Gastrocnemius medialis (tissue), 4 donors: ENCODE results near the gene NFASC. TPM values are rescaled to one million over a fixed set of nuclear protein-coding genes. Genes with fewer than 3 reads are reported as not detected.

Experiments
- ATAC-seq, 2 donors: fragments of 150-250 bp; one replicate each; pipeline ENCODE4 v1.9.1; 2016
- DNase-seq, 2 donors: peaks; one replicate each; pipeline ENCODE4 v3.0.0-alpha.2; 2019
- H3K27ac ChIP-seq, 4 donors: fragments of 200-600 bp; sonication (generic); 1 replicate in 1 of 4; 2 replicates in 3 of 4; pipeline ENCODE4 v1.5.1; 2016 to 2018; ENCODE audit warnings: mild to moderate bottlenecking in 2 of 4, moderate library complexity in 1 of 4
- H3K27me3 ChIP-seq, 3 donors: fragments of 200-600 bp; sonication (generic) in 2 of 3; 1 replicate in 1 of 3; 2 replicates in 2 of 3; pipeline versions ENCODE4 v1.5.1 to v1.6.0; 2016 to 2019; ENCODE audit warnings: mild to moderate bottlenecking in 1 of 3, moderate library complexity in 1 of 3
- H3K36me3 ChIP-seq, 2 donors: fragments of 200-600 bp; sonication (generic) in 1 of 2; one replicate each; pipeline ENCODE4 v1.5.1; 2017 to 2018
- H3K4me1 ChIP-seq, 2 donors: fragments of 200-600 bp; sonication (generic) in 1 of 2; one replicate each; pipeline ENCODE4 v1.5.1; 2016 to 2017; ENCODE audit warnings: mild to moderate bottlenecking in 2 of 2
- H3K4me3 ChIP-seq, 4 donors: fragments of 200-600 bp; sonication (generic) in 3 of 4; 1 replicate in 1 of 4; 2 replicates in 3 of 4; pipeline ENCODE4 v1.5.1; 2016 to 2019; ENCODE audit warnings: mild to moderate bottlenecking in 2 of 4
- H3K9me3 ChIP-seq, 3 donors: fragments of 200-600 bp; sonication (generic) in 2 of 3; 1 replicate in 1 of 3; 2 replicates in 2 of 3; pipeline ENCODE4 v1.5.1; 2016 to 2019
- POLR2A ChIP-seq, 2 donors: fragments of 450-650 bp; IDR thresholded peaks; one replicate each; pipeline ENCODE4 v1.6.1; 2017; ENCODE audit warnings: antibody characterized with exemption in 2 of 2, mild to moderate bottlenecking in 2 of 2, moderate library complexity in 2 of 2
- in situ Hi-C, 4 donors: fragments of 200-750 bp; cut with MboI; loops; one replicate each; pipeline versions ENCODE4 v1.15.0 to v1.8.0; 2017; ENCODE audit warnings: low sequenced_read_pairs in 4 of 4
- intact Hi-C: fragments of 100-400 bp; cut with DNase I; formaldehyde crosslinking; loops from one replicate; pipeline ENCODE4 v1.15.1; 2023; ENCODE audit warnings: low total_unique reads
- total RNA-seq, 4 donors: library from RNA; depleted of rRNA; stranded (reverse); fragments of >200 nt; gene quantifications; one replicate each; pipeline versions ENCODE4 v1.1.0 to v1.2.3, GENCODE V29; 2016
- TF ChIP-seq, protein P1 (sequence below), 5 experiments: fragments of 450-650 bp in 3 of 5; fragments of 200-600 bp in 2 of 5; sonication (generic) in 2 of 5; IDR thresholded peaks in 4 of 5; conservative IDR thresholded peaks in 1 of 5; 1 replicate in 4 of 5; 2 replicates in 1 of 5; pipeline ENCODE4 v1.5.1; 2016 to 2019; ENCODE audit warnings: antibody characterized with exemption in 5 of 5, mild to moderate bottlenecking in 3 of 5, moderate library complexity in 3 of 5

Gene NFASC
- total RNA-seq, 4 donors from 2014 or later, result 0.75 to 4.7 (median 2.4) TPM

DNA sequence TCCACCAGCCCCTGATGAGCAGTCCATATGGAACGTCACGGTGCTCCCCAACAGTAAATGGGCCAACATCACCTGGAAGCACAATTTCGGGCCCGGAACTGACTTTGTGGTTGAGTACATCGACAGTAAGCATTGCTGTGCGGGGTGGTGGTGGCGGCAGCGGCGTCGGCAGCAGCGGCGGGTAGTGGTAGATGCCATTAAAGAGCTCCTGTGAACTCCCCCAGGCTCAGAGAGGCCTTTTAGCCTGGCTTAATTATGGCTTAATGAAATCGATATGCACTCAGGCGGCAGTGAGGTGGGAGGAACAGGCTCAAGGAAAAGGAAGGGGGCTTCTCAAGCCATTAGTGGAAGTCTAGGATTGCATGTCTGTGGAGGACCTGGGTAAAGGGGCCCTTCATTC, 130.5 kb downstream of the NFASC start:
- H3K4me1 ChIP-seq, result no peaks in the 10 kb centered on the region
- H3K4me3 ChIP-seq, result no peak overlapping the region
- H3K27ac ChIP-seq, result no peak overlapping the region
- TF ChIP-seq, protein P1, sequence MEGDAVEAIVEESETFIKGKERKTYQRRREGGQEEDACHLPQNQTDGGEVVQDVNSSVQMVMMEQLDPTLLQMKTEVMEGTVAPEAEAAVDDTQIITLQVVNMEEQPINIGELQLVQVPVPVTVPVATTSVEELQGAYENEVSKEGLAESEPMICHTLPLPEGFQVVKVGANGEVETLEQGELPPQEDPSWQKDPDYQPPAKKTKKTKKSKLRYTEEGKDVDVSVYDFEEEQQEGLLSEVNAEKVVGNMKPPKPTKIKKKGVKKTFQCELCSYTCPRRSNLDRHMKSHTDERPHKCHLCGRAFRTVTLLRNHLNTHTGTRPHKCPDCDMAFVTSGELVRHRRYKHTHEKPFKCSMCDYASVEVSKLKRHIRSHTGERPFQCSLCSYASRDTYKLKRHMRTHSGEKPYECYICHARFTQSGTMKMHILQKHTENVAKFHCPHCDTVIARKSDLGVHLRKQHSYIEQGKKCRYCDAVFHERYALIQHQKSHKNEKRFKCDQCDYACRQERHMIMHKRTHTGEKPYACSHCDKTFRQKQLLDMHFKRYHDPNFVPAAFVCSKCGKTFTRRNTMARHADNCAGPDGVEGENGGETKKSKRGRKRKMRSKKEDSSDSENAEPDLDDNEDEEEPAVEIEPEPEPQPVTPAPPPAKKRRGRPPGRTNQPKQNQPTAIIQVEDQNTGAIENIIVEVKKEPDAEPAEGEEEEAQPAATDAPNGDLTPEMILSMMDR (IDR thresholded peaks at IDR 0.05 in 4 of 5, conservative IDR thresholded peaks at IDR 0.05 in 1 of 5), result no peak
- no peak for TF ChIP-seq POLR2A (IDR thresholded peaks at IDR 0.05)
- intact Hi-C loops, result no loop called here
- DNase-seq, result no peak
- H3K9me3 ChIP-seq, result no peaks in the 10 kb centered on the region
- no peak for ATAC-seq
- in situ Hi-C loops, result no loop called here
- no peaks in the 10 kb centered on the region for H3K27me3 ChIP-seq
- H3K36me3 ChIP-seq, result no peaks in the 10 kb centered on the region

DNA sequence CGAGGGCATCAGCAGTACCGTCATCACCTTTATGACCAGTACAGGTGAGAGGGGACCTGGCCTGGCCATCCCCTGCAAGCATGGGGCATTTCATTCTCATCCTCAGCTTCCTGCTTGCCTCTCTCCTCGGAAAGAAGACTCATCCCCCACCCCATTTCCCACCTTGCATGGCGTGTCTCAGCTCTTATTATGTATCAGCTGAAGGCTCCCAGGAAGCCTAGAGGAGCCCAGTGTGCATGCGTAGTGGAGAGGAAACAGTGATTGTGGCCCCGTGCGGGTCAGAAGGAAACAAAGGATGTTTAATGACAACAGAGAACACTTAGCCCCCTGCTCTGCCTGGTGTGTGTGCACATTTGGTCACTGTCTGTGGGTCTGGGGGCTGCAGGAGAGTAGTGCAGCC, 132.0 kb downstream of the NFASC start:
- TF ChIP-seq, protein P1 (IDR thresholded peaks at IDR 0.05 in 4 of 5, conservative IDR thresholded peaks at IDR 0.05 in 1 of 5), result no peak
- no peak for TF ChIP-seq POLR2A (IDR thresholded peaks at IDR 0.05)
- no peak for DNase-seq
- Histone ChIP-seq H3K9me3 (no peaks in the 10 kb centered on the region), H3K36me3 (no peaks in the 10 kb centered on the region), H3K27ac (no peak overlapping the region), H3K4me3 (no peak overlapping the region), H3K4me1 (no peaks in the 10 kb centered on the region), H3K27me3 (no peaks in the 10 kb centered on the region)
- in situ Hi-C loops (no loop called here), intact Hi-C loops (no loop called here)
- no peak for ATAC-seq

DNA sequence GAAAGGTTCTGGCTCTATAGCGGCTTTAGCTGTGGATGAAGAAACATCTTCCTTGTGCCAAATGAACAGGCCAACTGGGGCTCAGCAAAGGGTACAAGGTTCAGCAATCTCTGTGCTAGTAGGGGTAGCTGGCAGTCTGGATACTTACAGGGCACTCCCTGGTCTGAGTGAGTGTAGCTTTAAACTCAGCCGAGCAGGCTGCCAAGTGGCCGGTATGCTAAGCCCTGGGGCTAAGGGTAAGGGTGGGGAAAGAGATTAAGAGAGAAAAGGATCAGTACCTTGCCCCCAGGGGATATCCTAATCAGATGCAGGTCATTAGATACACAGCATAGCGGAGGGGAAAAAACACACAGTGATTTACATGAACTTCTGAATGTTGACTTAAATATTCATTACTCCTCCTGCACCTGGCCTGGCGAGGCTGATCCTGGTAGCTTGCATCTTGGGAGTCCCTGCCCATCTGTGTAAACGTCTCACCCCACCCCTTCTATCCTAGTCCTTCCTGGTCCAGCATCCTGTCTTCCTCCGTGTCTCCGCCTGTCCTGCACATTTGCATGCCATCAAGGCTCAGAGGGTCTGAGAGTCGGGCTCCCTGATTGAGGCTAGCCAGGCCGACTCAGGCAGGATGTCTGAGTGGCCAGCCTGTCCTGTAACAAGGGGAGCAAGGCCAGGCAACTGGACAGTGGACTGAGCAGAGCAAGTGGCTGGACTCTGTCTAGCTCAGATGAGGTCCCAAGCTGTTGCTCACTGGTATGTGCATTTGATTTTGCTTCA, 132.9 kb downstream of the NFASC start:
- H3K9me3 ChIP-seq, result no peaks in the 10 kb centered on the region
- DNase-seq (no peak), ATAC-seq (no peak)
- no peaks in the 10 kb centered on the region for H3K36me3 ChIP-seq
- in situ Hi-C loops, result no loop called here
- H3K27me3 ChIP-seq, result no peaks in the 10 kb centered on the region
- TF ChIP-seq POLR2A (IDR thresholded peaks at IDR 0.05), result no peak
- TF ChIP-seq, protein P1 (IDR thresholded peaks at IDR 0.05 in 4 of 5, conservative IDR thresholded peaks at IDR 0.05 in 1 of 5), result no peak
- H3K4me3 ChIP-seq, result no peak overlapping the region
- intact Hi-C loops, result no loop called here
- H3K4me1 ChIP-seq, result no peaks in the 10 kb centered on the region
- no peak overlapping the region for H3K27ac ChIP-seq

DNA sequence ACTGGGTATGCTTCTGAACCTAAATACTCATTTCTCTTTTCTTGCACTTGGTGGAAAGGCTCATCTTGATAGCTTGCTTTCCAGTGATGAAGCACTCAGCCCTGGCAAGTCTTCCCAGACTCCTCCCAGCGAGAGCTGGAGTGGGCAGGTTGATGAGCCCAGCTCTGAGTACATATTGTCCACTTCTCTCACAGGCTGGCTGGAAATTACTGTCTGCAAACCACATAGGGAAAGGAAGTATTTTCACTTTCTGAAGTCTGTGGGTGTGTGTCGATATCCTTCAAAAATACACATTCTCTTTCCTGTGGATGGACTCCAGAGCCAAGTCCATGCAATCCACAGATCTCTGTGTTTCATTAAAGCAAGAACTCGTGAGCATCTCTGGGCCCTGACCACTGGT, 133.7 kb downstream of the NFASC start:
- Histone ChIP-seq H3K4me1 (no peaks in the 10 kb centered on the region), H3K27ac (no peak overlapping the region), H3K9me3 (no peaks in the 10 kb centered on the region), H3K27me3 (no peaks in the 10 kb centered on the region), H3K36me3 (no peaks in the 10 kb centered on the region), H3K4me3 (no peak overlapping the region)
- intact Hi-C loops, result no loop called here
- DNase-seq (no peak), ATAC-seq (no peak)
- in situ Hi-C loops, result no loop called here
- no peak for TF ChIP-seq POLR2A (IDR thresholded peaks at IDR 0.05)
- TF ChIP-seq, protein P1 (IDR thresholded peaks at IDR 0.05 in 4 of 5, conservative IDR thresholded peaks at IDR 0.05 in 1 of 5), result no peak

DNA sequence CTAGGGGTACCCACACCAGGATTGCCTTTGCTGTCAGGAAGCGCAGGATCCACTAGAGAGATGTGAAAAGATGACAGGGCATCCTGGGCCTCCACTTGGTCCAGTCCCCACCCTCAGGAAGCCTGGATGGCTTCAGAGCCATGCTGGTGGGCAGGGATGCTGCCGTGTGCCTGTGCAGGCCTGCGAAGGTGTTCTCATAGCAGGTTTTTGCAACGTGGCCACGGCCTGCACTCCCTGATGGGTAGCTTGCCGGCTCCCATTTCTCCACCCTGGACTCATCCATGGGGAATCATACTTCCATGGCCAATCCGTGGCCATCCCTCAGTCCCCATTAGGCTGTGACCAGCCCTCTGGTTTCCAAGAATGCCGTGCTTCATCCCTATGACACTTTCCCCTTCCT, 138.2 kb downstream of the NFASC start:
- no peak for ATAC-seq
- H3K36me3 ChIP-seq, result no peaks in the 10 kb centered on the region
- TF ChIP-seq, protein P1 (IDR thresholded peaks at IDR 0.05 in 4 of 5, conservative IDR thresholded peaks at IDR 0.05 in 1 of 5), result no peak
- no peak for TF ChIP-seq POLR2A (IDR thresholded peaks at IDR 0.05)
- H3K9me3 ChIP-seq, result no peaks in the 10 kb centered on the region
- H3K4me3 ChIP-seq, result no peak overlapping the region
- intact Hi-C loops (no loop called here), in situ Hi-C loops (no loop called here)
- H3K27ac ChIP-seq, result no peak overlapping the region
- no peaks in the 10 kb centered on the region for H3K27me3 ChIP-seq
- no peaks in the 10 kb centered on the region for H3K4me1 ChIP-seq
- DNase-seq, result no peak
